Gastrocnemius medialis (tissue), 4 donors: ENCODE results near the gene FN3KRP.

Experiments used
- CTCF ChIP-seq, 5 experiments: fragments of 450-650 bp in 3 of 5; fragments of 200-600 bp in 2 of 5; sonication (generic) in 2 of 5; IDR thresholded peaks in 4 of 5; conservative IDR thresholded peaks in 1 of 5; 1 replicate in 4 of 5; 2 replicates in 1 of 5; pipeline ENCODE4 v1.5.1; 2016 to 2019; ENCODE audit warnings: antibody characterized with exemption in 5 of 5, mild to moderate bottlenecking in 3 of 5, moderate library complexity in 3 of 5
- POLR2A ChIP-seq, 2 donors: fragments of 450-650 bp; IDR thresholded peaks; one replicate each; pipeline ENCODE4 v1.6.1; 2017; ENCODE audit warnings: antibody characterized with exemption in 2 of 2, mild to moderate bottlenecking in 2 of 2, moderate library complexity in 2 of 2

- TF ChIP-seq CTCF (IDR thresholded peaks at IDR 0.05 in 4 of 5, conservative IDR thresholded peaks at IDR 0.05 in 1 of 5): no peak
- TF ChIP-seq POLR2A (IDR thresholded peaks at IDR 0.05): no peak
These were observed 3.7 kb downstream of the FN3KRP start for GRCh38 chr17:82720204-82720603.
